GM23248 (cell line): Measurements from ENCODE around the gene SLC25A29. TPM values are rescaled to one million over a fixed set of nuclear protein-coding genes. Genes with fewer than 3 reads are reported as not detected.
A peak's percentile ranks its signal among the peaks of the same experiment; 100 is the strongest.
"Not testable (repeated sequence)": the region's sequence is repeated elsewhere in the genome, so short reads cannot be mapped to it uniquely, and the experiment has no call there.

ENCODE experiments used
- DNase-seq: peaks from one replicate; pipeline ENCODE4 v3.0.0-alpha.2; 2015
- H2AFZ ChIP-seq: fragments of 200-600 bp; sonication (generic); 2 replicates; pipeline ENCODE4 v1.6.1; 2016; ENCODE audit warnings: antibody characterized with exemption
- H3F3A ChIP-seq: fragments of 200-600 bp; sonication (generic); 2 replicates; pipeline ENCODE4 v1.6.1; 2016; ENCODE audit warnings: mild to moderate bottlenecking, antibody characterized with exemption, mixed run types; ENCODE audit not compliant: insufficient read depth
- H3K27ac ChIP-seq: fragments of 200-600 bp; sonication (generic); 2 replicates; pipeline ENCODE4 v1.5.1; 2016; ENCODE audit warnings: mild to moderate bottlenecking
- H3K27me3 ChIP-seq: fragments of 200-600 bp; sonication (generic); replicated peaks from 2 replicates; pipeline ENCODE4 v1.6.1; 2016; ENCODE audit warnings: mild to moderate bottlenecking; ENCODE audit not compliant: insufficient read depth
- H3K36me3 ChIP-seq: fragments of 200-600 bp; sonication (generic); 2 replicates; pipeline ENCODE4 v1.6.1; 2016; ENCODE audit warnings: low read depth, mild to moderate bottlenecking
- H3K4me1 ChIP-seq: fragments of 200-600 bp; sonication (generic); 2 replicates; pipeline ENCODE4 v1.6.1; 2016; ENCODE audit warnings: mild to moderate bottlenecking; ENCODE audit not compliant: insufficient read depth
- H3K4me2 ChIP-seq: fragments of 200-600 bp; sonication (generic); one replicate; pipeline ENCODE4 v1.6.1; 2016; ENCODE audit warnings: mild to moderate bottlenecking; ENCODE audit not compliant: unreplicated experiment
- H3K4me3 ChIP-seq: fragments of 200-600 bp; sonication (generic); 2 replicates; pipeline ENCODE4 v1.5.1; 2016; ENCODE audit warnings: mild to moderate bottlenecking
- H3K79me2 ChIP-seq: fragments of 200-600 bp; sonication (generic); 2 replicates; pipeline ENCODE4 v1.6.1; 2016; ENCODE audit warnings: mild to moderate bottlenecking; ENCODE audit not compliant: insufficient read depth
- H3K9ac ChIP-seq: fragments of 200-600 bp; sonication (generic); 2 replicates; pipeline ENCODE4 v1.6.1; 2016; ENCODE audit warnings: mild to moderate bottlenecking
- H3K9me2 ChIP-seq: fragments of 200-600 bp; sonication (generic); 2 replicates; pipeline ENCODE4 v1.6.1; 2016; ENCODE audit warnings: mixed run types, mild to moderate bottlenecking, moderate library complexity; ENCODE audit not compliant: insufficient read depth
- H3K9me3 ChIP-seq: fragments of 200-600 bp; sonication (generic); one replicate; pipeline ENCODE4 v1.6.1; 2017; ENCODE audit warnings: low read depth
- H4K20me1 ChIP-seq: fragments of 200-600 bp; sonication (generic); 2 replicates; pipeline ENCODE4 v1.6.0; 2016; ENCODE audit not compliant: insufficient read depth
- EZH2 ChIP-seq: fragments of 200-600 bp; sonication (generic); IDR thresholded peaks from 2 replicates; pipeline ENCODE4 v1.6.1; 2018; ENCODE audit warnings: antibody characterized with exemption, mild to moderate bottlenecking; ENCODE audit not compliant: insufficient read depth, poor library complexity, severe bottlenecking
- EZH2phosphoT487 ChIP-seq: fragments of 200-600 bp; sonication (generic); IDR thresholded peaks from 2 replicates; pipeline ENCODE4 v1.6.1; 2018; ENCODE audit warnings: antibody characterized with exemption, moderate library complexity, mild to moderate bottlenecking, low read depth; ENCODE audit not compliant: insufficient read depth
- WGBS, 2 experiments: methylation state at CpG; one replicate each; pipeline ENCODE4 v1.1.6; 2015 to 2017; ENCODE audit warnings: low lambda C conversion rate in 2 of 2, low coverage in 1 of 2; ENCODE audit errors: missing lambda C conversion rate in 2 of 2; 5-methylcytosine and 5-hydroxymethylcytosine counted together
- in situ Hi-C: fragments of 300-500 bp; cut with MboI; formaldehyde crosslinking; loops from 2 replicates; pipeline ENCODE4 v1.15.0; 2020
- polyA plus RNA-seq: library from polyadenylated mRNA; unstranded; fragments of >200 nt; fragmentation: Nextera tagmentation; extraction: Ambion mirVana; gene quantifications from 2 replicates; pipeline ENCODE4 v1.2.1, GENCODE V29; 2016
- total RNA-seq: library from RNA; depleted of rRNA; stranded (reverse); fragments of >200 nt; shearing (Covaris generic); gene quantifications from 2 replicates; pipeline ENCODE4 v1.2.3, GENCODE V29; 2014

Gene SLC25A29
- total and polyA plus RNA-seq, 2 experiments from 2014 or later, result 5.5 to 11.8 TPM

- Histone ChIP-seq H3K9me3 (no peaks in the 10 kb centered on the region), H3K9me2 (no peaks in the 10 kb centered on the region), H3K4me2 (no peak overlapping the region), H2AFZ (no peak overlapping the region), H3K4me3 (no peak overlapping the region), H3K27ac (no peak overlapping the region), H3K9ac (no peak overlapping the region), H3K4me1 (peaks cover 2% of the 10 kb centered on the region; the same call in 1 of the 2 replicates), H3K36me3 (no peaks in the 10 kb centered on the region), H3K27me3 (no peaks in the 10 kb centered on the region), H3F3A (no peaks in the 10 kb centered on the region), H3K79me2 (no peaks in the 10 kb centered on the region), H4K20me1 (no peaks in the 10 kb centered on the region)
- in situ Hi-C loops, result no loop called here
- TF ChIP-seq EZH2phosphoT487, result no peak
- TF ChIP-seq EZH2, result no peak
- 0 to 6% methylated on average over 2 of the region's 2 CpGs for WGBS, 2 experiments
- DNase-seq, result peak; percentile 28
These were observed 3.6 kb downstream of the SLC25A29 start for GRCh38 chr14:100302616-100303015.

- Histone ChIP-seq H3K4me1 (peaks cover 10% of the 10 kb centered on the region; the same call in 1 of the 2 replicates), H3K36me3 (no peaks in the 10 kb centered on the region), H2AFZ (no peak overlapping the region), H3F3A (no peaks in the 10 kb centered on the region), H3K9ac (no peak overlapping the region), H3K9me2 (no peaks in the 10 kb centered on the region), H4K20me1 (no peaks in the 10 kb centered on the region), H3K4me2 (no peak overlapping the region), H3K27ac (no peak overlapping the region), H3K27me3 (no peaks in the 10 kb centered on the region), H3K4me3 (no peak overlapping the region), H3K79me2 (no peaks in the 10 kb centered on the region), H3K9me3 (no peaks in the 10 kb centered on the region)
- DNase-seq, result no peak
- in situ Hi-C loops, result no loop called here
- 86 to 87% methylated on average over 6 of the region's 6 CpGs for WGBS, 2 experiments
- no peak for TF ChIP-seq EZH2
- TF ChIP-seq EZH2phosphoT487, result no peak
These were observed 7.0 kb downstream of the SLC25A29 start for GRCh38 chr14:100299238-100299560.

- no peak for DNase-seq
- H3K4me1 ChIP-seq, result peaks cover 15% of the 10 kb centered on the region
- H3K9me2 ChIP-seq, result no peaks in the 10 kb centered on the region
- no peak for TF ChIP-seq EZH2phosphoT487
- TF ChIP-seq EZH2, result no peak
- H3K4me2 ChIP-seq, result no peak overlapping the region
- no peaks in the 10 kb centered on the region for H3F3A ChIP-seq
- H3K27me3 ChIP-seq, result no peaks in the 10 kb centered on the region
- H3K27ac ChIP-seq, result no peak overlapping the region
- no peak overlapping the region for H3K4me3 ChIP-seq
- no peaks in the 10 kb centered on the region for H4K20me1 ChIP-seq
- in situ Hi-C loops, result no loop called here
- no peaks in the 10 kb centered on the region for H3K9me3 ChIP-seq
- no peak overlapping the region for H2AFZ ChIP-seq
- H3K79me2 ChIP-seq, result no peaks in the 10 kb centered on the region
- 86 to 89% methylated on average over 14 of the region's 14 CpGs for WGBS, 2 experiments
- H3K9ac ChIP-seq, result no peak overlapping the region
- no peaks in the 10 kb centered on the region for H3K36me3 ChIP-seq
These were observed 7.5 kb downstream of the SLC25A29 start for GRCh38 chr14:100298551-100299237.

- Histone ChIP-seq H3K4me3 (no peak overlapping the region), H2AFZ (peak overlapping the region; percentile 67), H3K79me2 (no peaks in the 10 kb centered on the region), H3K4me2 (peak overlapping the region; percentile 36), H3K9me2 (no peaks in the 10 kb centered on the region), H3K9me3 (no peaks in the 10 kb centered on the region), H3K27me3 (no peaks in the 10 kb centered on the region), H3K4me1 (peaks cover 15% of the 10 kb centered on the region), H4K20me1 (no peaks in the 10 kb centered on the region), H3K36me3 (no peaks in the 10 kb centered on the region), H3K9ac (peak overlapping the region; percentile 78), H3K27ac (peak overlapping the region; percentile 63), H3F3A (no peaks in the 10 kb centered on the region)
- no peak for TF ChIP-seq EZH2
- in situ Hi-C loops, result no loop called here
- 31 to 34% methylated on average over 30 of the region's 30 CpGs for WGBS, 2 experiments
- peak; percentile 87 for DNase-seq
These were observed 8.6 kb downstream of the SLC25A29 start for GRCh38 chr14:100297320-100298300.

GRCh38 chr14:100296729-100297128 lies 9.5 kb downstream of the SLC25A29 start:
- DNase-seq, H3F3A ChIP-seq, H3K36me3 ChIP-seq, H3K4me3 ChIP-seq, H3K4me2 ChIP-seq, H3K27me3 ChIP-seq, H4K20me1 ChIP-seq, H3K9me3 ChIP-seq, in situ Hi-C loops, H3K9me2 ChIP-seq, H3K79me2 ChIP-seq: not testable (repeated sequence)
- Histone ChIP-seq H3K9ac (peak overlapping the region; percentile 78), H3K27ac (peak overlapping the region; percentile 63), H3K4me1 (peaks cover 15% of the 10 kb centered on the region), H2AFZ (peak overlapping the region; percentile 67)
- WGBS, 2 experiments, result 74 to 75% methylated on average over 11 of the region's 11 CpGs
